ENCODE measurements around the gene RPS6KA2. TPM values are rescaled to one million over a fixed set of nuclear protein-coding genes. Genes with fewer than 3 reads are reported as not detected.
"Not testable (repeated sequence)": the region's sequence is repeated elsewhere in the genome, so short reads cannot be mapped to it uniquely, and the experiment has no call there.

The RPS6KA2 gene
- total RNA-seq, 1 donor from 2014 or later = 50.2 TPM

DNA sequence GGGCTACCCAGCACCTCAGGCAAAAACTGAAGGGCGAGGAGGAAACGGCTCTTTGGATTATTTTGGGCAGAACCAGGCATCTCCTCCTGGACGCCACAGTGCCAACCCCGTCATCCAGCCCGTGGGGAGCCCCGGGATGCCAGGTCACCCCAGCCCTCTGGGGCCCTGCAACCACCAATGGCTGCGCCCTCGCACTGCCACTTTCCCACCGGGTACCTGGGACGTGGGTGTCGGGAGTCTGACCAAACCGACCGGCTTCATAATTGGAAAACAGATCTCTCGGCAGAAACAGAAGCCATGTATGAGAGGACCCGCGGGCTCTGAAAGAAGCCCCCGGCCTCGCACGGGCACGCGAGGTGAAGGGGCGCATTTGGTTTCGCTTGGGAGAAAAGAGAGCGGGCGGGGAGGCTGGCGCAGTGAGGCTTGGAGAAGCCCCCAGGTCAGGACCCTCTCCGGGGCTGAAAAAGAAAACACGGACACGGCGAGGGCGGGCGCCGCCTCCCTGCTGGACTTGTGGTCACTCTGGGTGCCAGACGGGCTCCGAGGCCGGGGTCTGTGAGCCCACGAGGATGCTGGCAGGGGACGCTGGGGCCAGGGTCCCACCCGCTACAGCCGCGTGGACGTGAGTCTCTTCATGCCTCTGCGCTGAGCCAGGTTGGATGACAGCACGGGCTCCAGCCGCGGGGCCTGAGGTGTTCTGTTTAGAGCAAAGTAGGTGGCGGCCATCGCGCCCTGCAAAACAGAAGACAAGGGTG lies 214.7 kb downstream of the RPS6KA2 start:
- ATAC-seq (ENCODE audit: poor library complexity) = no peak
- no peak for DNase-seq
- intact Hi-C loops (cut with DNase I) = no loop called here

DNA sequence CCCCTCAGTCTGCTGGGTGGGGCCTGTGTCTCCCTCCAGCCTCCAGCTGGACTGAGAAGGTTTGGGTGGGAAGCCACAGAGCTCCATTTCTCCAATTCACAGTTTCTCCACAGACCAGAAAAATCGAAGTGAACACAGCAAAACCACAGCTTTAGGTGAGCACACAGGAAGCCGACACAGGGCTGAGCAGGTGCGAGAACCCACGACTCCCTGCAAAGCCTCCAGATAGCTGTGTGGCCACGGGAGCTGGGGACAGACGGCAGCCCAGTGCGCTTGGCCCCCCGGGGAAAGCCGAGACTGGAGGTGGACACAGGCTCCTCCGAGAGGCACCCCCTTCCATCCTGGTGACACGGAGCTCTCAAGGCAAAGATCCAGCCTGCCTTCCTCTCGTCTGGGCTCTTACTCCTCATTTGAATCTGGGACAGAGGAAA lies 215.3 kb downstream of the RPS6KA2 start:
- DNase-seq (no peak), ATAC-seq (ENCODE audit: poor library complexity) (no peak)
- intact Hi-C loops (cut with DNase I) = no loop called here

DNA sequence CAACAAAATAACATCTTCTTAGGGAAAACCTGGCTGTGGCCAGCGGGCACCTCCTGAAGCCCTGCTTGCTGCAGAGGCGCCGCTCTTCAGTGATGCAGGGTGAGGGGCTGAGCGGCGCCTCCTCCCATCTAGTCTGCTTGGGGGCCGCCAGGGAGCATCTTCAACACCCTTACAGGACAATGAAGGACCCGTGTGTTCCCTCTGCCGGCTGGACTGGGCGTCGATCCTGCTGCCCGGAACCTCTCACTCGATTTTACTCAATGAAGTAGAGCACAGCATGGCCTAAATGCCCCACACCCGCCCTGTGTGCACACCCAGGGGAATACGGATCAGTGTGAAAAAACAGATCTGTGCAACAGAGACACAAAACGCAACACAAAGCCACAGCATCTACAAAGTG lies 215.8 kb downstream of the RPS6KA2 start:
- no peak for ATAC-seq (ENCODE audit: poor library complexity)
- no peak for DNase-seq
- intact Hi-C loops (cut with DNase I) = no loop called here

DNA sequence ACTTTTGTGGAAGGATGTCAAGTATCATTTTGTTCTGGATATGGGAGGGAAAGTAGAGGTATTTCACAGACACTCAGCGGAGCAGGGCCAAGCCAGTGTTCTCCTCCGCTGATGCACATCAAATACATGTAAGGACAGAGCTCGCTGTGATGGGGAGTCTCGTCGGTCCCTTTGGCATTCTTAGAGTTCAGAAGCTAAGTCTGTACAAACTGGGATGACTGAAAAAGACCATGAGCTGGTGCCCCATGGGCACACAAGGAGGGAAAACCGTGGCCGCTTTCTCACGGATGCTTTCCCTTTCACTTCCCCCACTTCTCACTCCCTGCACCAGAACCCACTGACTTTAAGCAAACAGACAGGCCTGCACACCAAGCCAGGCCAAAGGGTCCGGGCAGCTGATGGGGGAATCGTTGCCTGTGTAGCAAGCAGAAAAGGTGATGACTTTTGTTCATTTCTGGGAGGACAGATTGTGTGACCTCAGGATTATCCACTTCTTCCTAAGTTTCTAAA lies 216.6 kb downstream of the RPS6KA2 start:
- intact Hi-C loops (cut with DNase I) = no loop called here
- ATAC-seq (ENCODE audit: poor library complexity) = no peak
- no peak for DNase-seq

DNA sequence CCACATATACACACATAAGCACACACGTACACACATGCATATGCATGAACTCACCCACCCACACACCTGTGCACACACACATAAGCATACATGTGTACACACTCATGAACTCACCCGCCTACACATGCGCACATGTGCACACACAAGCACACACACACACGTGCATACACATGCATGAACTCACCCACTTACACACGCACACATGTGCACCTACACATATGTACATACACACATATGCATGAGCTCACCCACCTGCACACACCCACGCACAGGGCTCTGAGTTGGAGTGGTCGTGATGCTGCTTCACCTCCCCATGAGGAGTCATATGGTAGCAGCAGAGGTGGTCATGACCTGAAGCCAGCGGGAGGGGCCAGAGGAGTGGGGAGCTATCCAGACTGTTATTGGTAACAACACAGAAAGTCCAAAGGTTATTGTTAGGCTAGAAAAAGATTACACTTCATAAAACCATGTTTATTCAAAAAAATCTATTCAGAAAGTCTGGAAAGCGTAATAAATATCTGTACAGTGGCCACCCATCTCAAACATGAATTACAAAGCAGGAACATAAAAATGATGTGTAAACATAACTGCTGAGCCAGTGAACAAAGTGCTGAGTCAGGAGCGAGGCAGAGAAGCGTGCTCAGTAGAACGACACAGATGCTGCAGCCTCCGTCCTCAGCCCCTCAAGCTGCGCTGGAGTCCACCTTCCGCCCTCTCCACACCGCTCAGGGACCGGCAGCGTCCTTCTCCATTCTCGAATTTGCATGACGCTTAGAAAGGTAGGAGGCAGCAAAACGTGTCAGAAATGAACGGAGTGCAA lies 217.9 kb downstream of the RPS6KA2 start:
- DNase-seq = no peak
- intact Hi-C loops (cut with DNase I) = loop anchor here (10.0 kb wide), 1 partner anchor 244 kb away; the partner anchor contains the start of gene TBXT
- ATAC-seq (ENCODE audit: poor library complexity) = no peak

DNA sequence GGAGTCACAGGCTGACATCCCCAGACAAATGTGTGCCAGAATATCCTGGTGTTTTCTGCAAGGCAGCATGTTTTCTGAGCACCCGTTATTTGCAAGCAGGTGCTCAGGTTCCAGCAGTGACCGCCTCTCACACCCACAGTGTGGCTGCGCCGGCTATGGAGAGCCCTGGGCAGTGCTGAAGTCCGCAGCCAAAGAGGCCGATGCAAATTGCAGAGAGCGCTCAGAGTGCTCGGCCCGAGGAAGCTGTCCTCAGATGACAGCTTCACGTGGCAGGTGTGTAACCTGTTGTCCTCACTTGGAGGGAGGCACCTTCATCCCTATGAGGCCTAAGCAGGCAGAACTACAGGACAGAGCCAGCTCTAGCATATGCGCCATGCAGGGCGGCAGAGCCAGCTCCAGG lies 220.9 kb downstream of the RPS6KA2 start:
- ATAC-seq (ENCODE audit: poor library complexity) = no peak
- intact Hi-C loops (cut with DNase I) = loop anchor here (10.0 kb wide), 1 partner anchor 241 kb away; the partner anchor contains the start of gene TBXT

DNA sequence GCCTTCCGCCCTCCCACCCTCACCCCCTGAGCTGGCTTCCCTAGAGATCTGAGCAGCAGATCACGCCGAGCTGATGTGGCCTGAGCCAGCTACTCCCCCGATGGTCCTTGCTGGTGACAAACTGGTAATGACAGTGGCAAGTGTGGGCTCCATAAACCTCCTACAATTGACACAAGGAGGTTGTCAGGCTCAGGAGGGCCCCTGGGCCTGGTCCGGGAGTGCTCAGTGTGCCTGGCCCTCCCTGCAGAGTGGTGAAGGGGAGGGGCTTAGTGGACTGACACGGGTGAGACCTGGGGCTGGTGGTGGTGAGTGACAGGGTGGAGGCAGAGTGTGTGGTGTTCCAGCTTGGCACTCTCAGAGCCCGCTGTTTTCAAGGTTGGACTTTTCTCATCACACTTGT lies 221.7 kb downstream of the RPS6KA2 start:
- intact Hi-C loops (cut with DNase I) = loop anchor here (10.0 kb wide), 1 partner anchor 241 kb away; the partner anchor contains the start of gene TBXT
- ATAC-seq (ENCODE audit: poor library complexity) (no peak), DNase-seq (no peak)

More for the DNA sequence above, 220.9 kb downstream of the RPS6KA2 start:
- DNase-seq = no peak

DNA sequence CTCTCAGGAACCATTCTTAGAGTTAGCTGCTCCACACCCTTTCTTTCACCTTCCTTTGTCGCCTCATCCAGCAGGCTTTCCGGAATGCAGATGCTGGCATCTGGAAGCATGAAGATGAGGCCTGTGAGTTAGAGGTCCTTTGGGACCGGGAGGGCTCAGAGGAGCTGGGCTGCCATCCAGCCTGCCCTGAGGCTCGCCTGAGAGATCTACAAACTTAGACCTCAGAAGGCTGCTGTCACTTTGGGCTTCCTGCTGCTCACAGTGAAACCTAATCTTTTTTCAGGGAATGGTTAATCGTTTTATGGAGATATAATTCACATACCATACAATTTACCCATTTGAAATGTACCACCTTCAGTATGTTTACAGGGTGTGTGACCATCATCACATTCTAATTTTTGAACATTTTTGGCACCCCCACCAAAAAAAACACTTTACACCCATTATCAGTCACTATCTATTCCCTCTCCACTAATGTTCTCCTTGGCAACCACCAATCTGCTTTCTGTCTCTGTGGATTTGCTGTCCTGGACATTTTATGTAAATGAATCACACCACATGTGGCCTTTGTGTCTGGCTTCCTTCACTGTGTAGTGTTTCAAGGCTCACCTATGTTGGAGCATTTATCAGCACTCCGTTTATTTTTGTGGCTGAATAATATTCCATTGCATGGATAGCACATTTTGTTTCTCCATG lies 224.3 kb downstream of the RPS6KA2 start:
- intact Hi-C loops (cut with DNase I) = loop anchor here (5.0 to 10.0 kb wide), 2 partner anchors 90 to 238 kb away; partner anchors contain the start of gene TBXT
- DNase-seq (no peak), ATAC-seq (ENCODE audit: poor library complexity) (no peak)

DNA sequence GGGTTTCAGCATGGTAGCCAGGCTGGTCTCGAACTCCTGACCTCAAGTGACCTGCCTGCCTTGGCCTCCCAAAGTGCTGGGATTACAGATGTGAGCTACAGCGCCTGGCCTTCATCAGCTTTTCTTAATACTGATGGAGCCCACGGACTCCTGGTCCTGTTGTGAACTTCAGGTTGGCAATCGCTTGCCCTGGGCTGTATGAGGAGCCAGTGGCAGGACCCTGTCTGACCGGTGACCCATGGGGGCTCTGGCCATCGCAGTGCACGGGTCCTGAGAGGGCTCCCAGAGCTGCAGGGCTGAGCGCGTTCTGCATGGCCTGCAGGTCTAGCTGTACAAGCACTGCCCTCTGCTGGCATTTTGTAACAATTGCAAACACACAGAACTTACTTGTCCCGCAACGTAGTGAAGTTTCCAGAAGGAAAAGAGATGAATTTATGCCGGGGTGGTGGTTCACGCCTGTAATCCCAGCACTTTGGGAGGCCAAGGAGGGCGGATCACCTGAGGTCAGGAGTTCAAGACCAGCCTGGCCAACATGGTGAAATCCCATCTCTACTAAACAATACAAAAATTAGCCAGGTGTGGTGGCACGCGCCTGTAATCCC lies 226.3 kb downstream of the RPS6KA2 start:
- DNase-seq (peak; percentile 65), ATAC-seq (ENCODE audit: poor library complexity) (peak; percentile 85)
- intact Hi-C loops (cut with DNase I) = loop anchor here (2.0 to 10.0 kb wide), 3 partner anchors 88 to 236 kb away; partner anchors contain the start of gene TBXT

DNA sequence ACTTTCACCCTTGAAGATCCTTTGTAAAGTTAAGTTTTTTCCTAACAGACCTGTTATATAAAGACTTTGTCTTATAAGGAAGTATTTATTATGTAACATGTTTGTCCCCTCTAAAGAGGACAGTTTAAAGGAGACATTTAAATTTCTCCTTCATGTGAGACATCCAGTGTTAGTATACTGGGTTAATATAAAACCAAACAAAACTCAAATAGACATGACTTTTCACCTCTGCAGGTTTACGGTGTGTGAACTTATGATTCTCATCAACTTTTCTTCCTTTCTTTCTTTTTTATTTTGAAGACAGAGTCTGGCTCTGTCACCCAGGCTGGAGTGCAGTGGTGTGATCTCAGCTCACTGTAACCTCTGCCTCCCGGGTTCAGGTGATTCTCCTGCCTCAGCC lies 226.9 kb downstream of the RPS6KA2 start:
- DNase-seq (no peak), ATAC-seq (ENCODE audit: poor library complexity) (no peak)
- intact Hi-C loops (cut with DNase I) = loop anchor here (2.0 to 10.0 kb wide), 3 partner anchors 88 to 235 kb away; partner anchors contain the start of gene TBXT

DNA sequence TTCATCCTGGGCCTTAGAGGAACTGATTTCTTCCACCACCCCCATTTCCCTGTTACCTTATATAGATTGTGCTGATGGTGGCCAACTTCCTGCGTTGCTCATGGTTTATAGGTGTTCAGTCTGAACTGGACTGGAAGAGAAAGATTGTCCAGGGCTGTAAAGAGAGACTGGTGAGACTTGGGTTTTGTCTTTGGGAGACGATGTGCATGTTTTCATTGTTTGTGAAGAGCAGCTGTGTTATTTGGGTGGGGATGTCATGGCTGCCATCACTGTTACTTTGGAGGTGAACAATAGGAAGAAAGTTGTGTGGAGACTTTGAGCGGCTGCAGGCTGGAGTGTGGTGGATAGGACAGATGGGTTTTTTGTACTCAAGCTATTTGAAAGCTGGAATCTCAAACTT lies 228.7 kb downstream of the RPS6KA2 start:
- no peak for DNase-seq
- ATAC-seq (ENCODE audit: poor library complexity) = no peak
- intact Hi-C loops (cut with DNase I) = no loop called here

DNA sequence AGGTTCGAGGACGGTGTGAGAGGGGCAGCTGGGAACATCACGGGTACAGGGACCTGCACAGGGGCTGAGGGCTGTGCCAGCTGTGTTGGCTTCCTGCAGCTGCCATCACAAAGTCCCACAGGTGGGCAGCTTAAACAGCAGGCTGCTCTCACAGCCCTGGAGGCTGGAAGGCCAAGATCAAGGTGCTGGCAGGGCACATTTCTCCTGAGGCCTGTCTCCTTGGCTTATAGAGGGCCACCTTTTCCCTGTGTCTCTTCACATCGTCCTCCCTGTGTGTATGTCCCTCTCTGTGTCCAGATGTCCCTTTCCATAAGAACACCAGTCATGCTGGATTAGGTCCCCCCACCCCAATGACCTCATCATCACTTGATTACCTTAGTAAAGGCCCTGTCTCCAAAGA lies 229.2 kb downstream of the RPS6KA2 start:
- intact Hi-C loops (cut with DNase I) = no loop called here
- ATAC-seq (ENCODE audit: poor library complexity) = no peak
- no peak for DNase-seq

DNA sequence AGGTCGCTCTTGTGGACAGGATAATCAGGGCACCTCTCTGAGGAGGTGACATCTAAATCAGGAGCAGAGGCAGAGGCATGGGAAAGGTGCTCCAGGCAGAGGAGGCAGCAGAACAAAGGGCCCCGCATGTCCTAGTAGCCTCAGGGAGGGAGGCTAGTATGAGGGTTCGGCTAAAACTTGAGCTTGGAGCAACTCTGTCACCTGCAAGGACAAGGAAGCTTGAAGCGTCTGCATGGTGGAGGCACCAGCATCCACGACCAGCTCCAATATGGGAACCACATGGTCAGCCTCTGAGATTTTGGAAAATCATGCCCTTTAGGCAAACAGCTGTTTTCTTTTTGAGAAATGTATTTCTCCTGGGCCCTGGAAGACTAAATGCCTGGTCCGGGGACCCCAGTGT lies 231.3 kb downstream of the RPS6KA2 start:
- no peak for DNase-seq
- intact Hi-C loops (cut with DNase I) = no loop called here
- ATAC-seq (ENCODE audit: poor library complexity) = no peak

DNA sequence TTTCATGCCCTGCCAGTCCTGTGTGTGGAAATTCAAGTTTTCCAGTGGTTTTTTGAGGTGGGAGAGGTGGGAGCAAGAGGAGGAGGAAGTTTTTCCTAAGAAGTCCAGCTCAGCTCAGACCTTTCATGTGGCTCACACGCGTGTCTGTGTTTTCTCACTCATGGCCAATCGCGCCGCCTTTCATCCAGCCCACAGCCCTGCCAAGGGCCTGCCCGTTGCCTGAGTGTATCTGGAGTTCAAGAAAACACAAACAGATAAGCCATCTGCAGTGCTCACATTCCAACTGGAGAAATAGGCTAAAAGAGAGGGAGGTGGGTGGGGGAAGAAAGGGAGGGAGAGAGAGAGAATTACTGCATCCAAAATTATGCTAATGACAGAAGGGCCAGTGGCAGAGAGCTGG lies 231.7 kb downstream of the RPS6KA2 start:
- intact Hi-C loops (cut with DNase I) = no loop called here
- DNase-seq (no peak), ATAC-seq (ENCODE audit: poor library complexity) (no peak)

DNA sequence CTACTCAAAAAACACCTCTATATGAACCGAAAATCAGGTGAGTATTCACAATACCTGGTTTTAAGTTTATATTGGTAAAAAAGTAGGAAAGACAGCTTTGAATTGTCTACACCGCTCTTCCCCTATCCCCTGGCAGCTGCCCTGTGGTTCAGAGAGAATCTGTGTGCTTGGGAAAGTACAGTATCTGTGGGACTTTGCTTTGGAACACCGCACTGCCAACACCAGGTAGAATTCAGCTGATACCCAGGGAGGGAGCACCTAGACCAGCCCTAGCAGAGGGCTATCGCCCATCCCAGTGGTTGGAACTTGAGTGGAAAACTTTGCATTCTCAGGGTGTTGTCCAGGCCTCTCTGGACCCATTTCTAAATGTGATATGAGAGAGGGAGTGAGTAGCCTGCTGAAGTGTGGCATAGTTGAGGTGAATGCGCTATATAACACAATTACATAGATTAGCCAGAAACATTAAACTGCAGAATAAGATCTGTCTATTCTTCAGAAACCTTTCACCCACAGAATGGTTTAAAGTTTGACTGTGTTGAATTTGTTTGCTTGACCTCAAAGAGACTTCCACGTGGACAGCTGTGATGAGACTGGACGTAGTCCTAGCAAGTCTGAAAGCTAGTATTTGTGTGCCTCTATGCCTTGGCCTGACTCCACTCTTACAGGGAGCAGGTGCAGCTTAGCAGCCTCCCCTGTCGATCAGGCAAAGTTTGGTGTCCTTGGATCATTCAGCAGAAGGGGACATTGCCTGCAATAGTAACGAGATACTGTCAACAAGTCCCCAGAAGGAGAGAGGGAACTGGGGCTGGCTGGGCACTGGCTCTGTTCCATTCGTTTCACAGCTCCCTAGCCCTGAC lies 232.8 kb downstream of the RPS6KA2 start:
- intact Hi-C loops (cut with DNase I) = no loop called here
- no peak for ATAC-seq (ENCODE audit: poor library complexity)
- no peak for DNase-seq

DNA sequence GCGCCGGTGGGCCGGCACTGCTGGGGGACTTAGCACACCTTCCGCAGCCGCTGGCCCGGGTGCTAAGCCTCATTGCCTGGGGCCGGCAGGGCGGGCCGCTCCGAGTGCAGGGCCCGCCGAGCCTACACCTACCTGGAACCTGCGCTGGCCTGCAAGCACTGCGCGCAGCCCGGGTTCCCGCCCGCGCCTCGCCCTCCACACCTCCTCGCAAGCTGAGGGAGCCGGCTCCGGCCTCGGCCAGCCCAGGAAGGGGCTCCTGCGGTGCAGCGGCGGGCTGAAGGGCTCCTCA lies 233.6 kb downstream of the RPS6KA2 start:
- no peak for DNase-seq
- intact Hi-C loops (cut with DNase I) = no loop called here
- no peak for ATAC-seq (ENCODE audit: poor library complexity)

DNA sequence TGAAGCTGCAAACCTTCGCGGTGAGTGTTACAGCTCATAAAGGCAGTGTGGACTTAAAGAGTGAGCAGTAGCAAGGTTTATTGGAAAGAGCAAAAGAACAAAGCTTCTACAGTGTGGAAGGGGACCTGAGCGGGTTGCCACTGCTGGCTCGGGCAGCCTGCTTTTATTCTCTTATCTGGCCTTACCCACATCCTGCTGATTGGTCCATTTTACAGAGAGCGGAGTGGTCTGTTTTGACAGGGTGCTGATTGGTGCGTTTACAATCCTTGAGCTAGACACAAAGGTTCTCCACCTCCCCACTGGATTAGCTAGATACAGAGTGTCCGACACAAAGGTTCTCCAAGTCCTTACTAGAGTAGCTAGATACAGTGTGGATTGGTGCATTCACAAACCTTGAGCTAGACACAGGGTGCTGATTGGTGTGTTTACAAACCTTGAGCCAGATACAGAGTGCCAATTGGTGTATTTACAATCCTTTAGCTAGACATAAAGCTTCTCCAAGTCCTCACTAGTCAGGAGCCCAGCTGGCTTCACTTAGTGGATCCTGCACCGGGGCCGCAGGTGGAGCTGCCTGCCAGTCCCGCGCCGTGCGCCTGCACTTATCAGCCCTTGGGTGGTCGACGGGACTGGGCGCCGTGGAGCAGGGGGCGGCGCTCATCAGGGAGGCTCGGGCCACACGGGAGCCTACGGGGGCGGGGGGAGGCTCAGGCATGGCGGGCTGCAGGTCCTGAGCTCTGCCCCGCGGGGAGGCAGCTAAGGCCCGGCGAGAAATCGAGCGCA lies 234.1 kb downstream of the RPS6KA2 start:
- DNase-seq; ATAC-seq (ENCODE audit: poor library complexity); intact Hi-C loops (cut with DNase I): not testable (repeated sequence)

Measured in Right ventricle myocardium superior (tissue), 1 donor.